ENCODE measurements around the gene RXFP2.

The RXFP2 gene

DNA sequence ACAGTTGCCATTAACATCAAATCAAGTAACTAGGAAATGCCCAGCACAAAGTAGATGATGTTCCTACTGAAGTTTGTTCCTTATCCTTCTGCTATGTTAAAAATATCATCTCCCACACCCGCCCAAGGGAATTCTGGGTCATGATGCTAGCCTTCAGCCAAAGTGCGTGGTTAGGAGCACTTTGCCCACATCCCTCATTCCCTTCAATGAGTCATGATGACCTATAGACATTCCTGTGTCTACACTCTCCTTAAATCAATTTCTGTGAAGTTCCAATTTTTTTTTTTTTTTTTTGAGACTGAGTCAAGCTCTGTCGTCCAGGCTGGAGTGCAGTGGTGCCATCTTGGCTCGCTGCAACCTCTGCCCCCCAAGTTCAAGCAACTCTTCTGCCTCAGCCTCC, 17.0 kb downstream of the RXFP2 start:
- H3K9ac ChIP-seq (ENCODE audit: low read depth, low read length), result no peak overlapping the region
- ATAC-seq (ENCODE audit: insufficient read depth, low read depth), result no peak
- no peaks in the 10 kb centered on the region for H3K9me3 ChIP-seq (ENCODE audit: insufficient read depth, low read length, severe bottlenecking)
- no peak overlapping the region for H3K4me3 ChIP-seq (ENCODE audit: low read depth in 1 of 2, low read length in 2 of 2)
- no peak for DNase-seq
- no peak overlapping the region for H2AFZ ChIP-seq (ENCODE audit: low read depth, low read length)
- H3K4me2 ChIP-seq (ENCODE audit: insufficient read depth, low read length), result no peak overlapping the region
- H3K27ac ChIP-seq (ENCODE audit: low read length), result no peak overlapping the region
- no peaks in the 10 kb centered on the region for H4K20me1 ChIP-seq (ENCODE audit: insufficient read depth, low read length)
- no peak for TF ChIP-seq EZH2 (IDR thresholded peaks at IDR 0.05; ENCODE audit: borderline replicate concordance, low read depth, low read length, severe bottlenecking)
- TF ChIP-seq CTCF (IDR thresholded peaks at IDR 0.05; ENCODE audit: borderline replicate concordance, extremely low read depth, low read length, poor library complexity, severe bottlenecking), result no peak
- peaks cover 8% of the 10 kb centered on the region for H3K27me3 ChIP-seq (ENCODE audit: insufficient read depth, low read length, poor library complexity)
- H3K4me1 ChIP-seq (ENCODE audit: insufficient read depth, low read length), result no peaks in the 10 kb centered on the region
- no peaks in the 10 kb centered on the region for H3K79me2 ChIP-seq (ENCODE audit: insufficient read depth, low read length)
- H3K36me3 ChIP-seq (ENCODE audit: insufficient read depth, low read length), result no peaks in the 10 kb centered on the region

DNA sequence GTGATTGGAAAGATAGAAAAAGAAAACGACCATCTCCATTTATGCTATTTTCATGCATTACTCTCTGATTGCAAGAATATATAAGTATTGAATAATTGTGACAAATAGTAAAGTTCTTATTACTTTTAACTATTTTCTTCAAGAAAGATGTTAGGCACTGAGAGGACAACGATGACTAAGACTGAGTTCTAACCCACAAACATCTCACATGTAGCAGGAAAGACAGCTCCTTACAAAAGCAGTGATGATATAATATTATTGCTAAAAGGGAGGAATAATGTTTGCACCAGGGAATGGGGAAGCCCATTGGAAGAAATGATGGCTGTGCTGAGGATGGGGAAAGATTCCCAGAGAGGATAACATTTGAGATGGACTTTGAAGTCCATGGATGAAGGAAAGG, 22.6 kb downstream of the RXFP2 start:
- TF ChIP-seq EZH2 (IDR thresholded peaks at IDR 0.05; ENCODE audit: borderline replicate concordance, low read depth, low read length, severe bottlenecking) (no peak), CTCF (IDR thresholded peaks at IDR 0.05; ENCODE audit: borderline replicate concordance, extremely low read depth, low read length, poor library complexity, severe bottlenecking) (no peak)
- Histone ChIP-seq H3K36me3 (ENCODE audit: insufficient read depth, low read length) (no peaks in the 10 kb centered on the region), H3K27me3 (ENCODE audit: insufficient read depth, low read length, poor library complexity) (peaks cover 5% of the 10 kb centered on the region), H3K79me2 (ENCODE audit: insufficient read depth, low read length) (no peaks in the 10 kb centered on the region), H2AFZ (ENCODE audit: low read depth, low read length) (no peak overlapping the region), H3K4me1 (ENCODE audit: insufficient read depth, low read length) (no peaks in the 10 kb centered on the region), H3K9me3 (ENCODE audit: insufficient read depth, low read length, severe bottlenecking) (no peaks in the 10 kb centered on the region), H3K9ac (ENCODE audit: low read depth, low read length) (no peak overlapping the region), H3K4me2 (ENCODE audit: insufficient read depth, low read length) (no peak overlapping the region), H3K4me3 (ENCODE audit: low read depth in 1 of 2, low read length in 2 of 2) (no peak overlapping the region), H3K27ac (ENCODE audit: low read length) (no peak overlapping the region), H4K20me1 (ENCODE audit: insufficient read depth, low read length) (no peaks in the 10 kb centered on the region)
- no peak for ATAC-seq (ENCODE audit: insufficient read depth, low read depth)
- no peak for DNase-seq

DNA sequence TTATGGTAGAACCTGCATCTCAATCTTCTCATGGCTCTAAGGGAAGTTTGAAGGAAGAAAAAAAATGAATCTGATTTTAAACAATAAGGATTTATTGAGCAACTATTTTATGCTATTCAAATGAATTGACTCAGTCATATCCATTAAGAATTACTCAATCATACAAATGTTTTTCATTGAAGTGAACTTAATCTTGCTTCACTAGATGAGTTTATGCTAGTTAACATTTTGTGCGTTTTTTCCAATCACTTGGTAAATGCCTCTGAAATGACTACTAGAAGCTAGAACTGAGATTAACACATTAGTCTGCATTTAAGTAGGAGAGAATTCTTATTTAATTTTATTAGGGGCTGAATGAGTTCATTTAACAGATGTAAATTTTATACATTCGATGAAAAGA, 25.2 kb downstream of the RXFP2 start:
- no peak for DNase-seq
- H2AFZ ChIP-seq (ENCODE audit: low read depth, low read length), result no peak overlapping the region
- no peak overlapping the region for H3K4me2 ChIP-seq (ENCODE audit: insufficient read depth, low read length)
- no peak overlapping the region for H3K27ac ChIP-seq (ENCODE audit: low read length)
- H3K4me3 ChIP-seq (ENCODE audit: low read depth in 1 of 2, low read length in 2 of 2), result no peak overlapping the region
- peaks cover 5% of the 10 kb centered on the region for H3K27me3 ChIP-seq (ENCODE audit: insufficient read depth, low read length, poor library complexity)
- H3K36me3 ChIP-seq (ENCODE audit: insufficient read depth, low read length), result no peaks in the 10 kb centered on the region
- TF ChIP-seq EZH2 (IDR thresholded peaks at IDR 0.05; ENCODE audit: borderline replicate concordance, low read depth, low read length, severe bottlenecking) (no peak), CTCF (IDR thresholded peaks at IDR 0.05; ENCODE audit: borderline replicate concordance, extremely low read depth, low read length, poor library complexity, severe bottlenecking) (no peak)
- ATAC-seq (ENCODE audit: insufficient read depth, low read depth), result no peak
- no peaks in the 10 kb centered on the region for H3K79me2 ChIP-seq (ENCODE audit: insufficient read depth, low read length)
- no peak overlapping the region for H3K9ac ChIP-seq (ENCODE audit: low read depth, low read length)
- H4K20me1 ChIP-seq (ENCODE audit: insufficient read depth, low read length), result no peaks in the 10 kb centered on the region
- H3K4me1 ChIP-seq (ENCODE audit: insufficient read depth, low read length), result no peaks in the 10 kb centered on the region
- H3K9me3 ChIP-seq (ENCODE audit: insufficient read depth, low read length, severe bottlenecking), result no peaks in the 10 kb centered on the region

All from DND-41 (cell line).